Left colon (tissue), 2 donors: Measurements from ENCODE around the gene GALNT17. TPM values are rescaled to one million over a fixed set of nuclear protein-coding genes. Genes with fewer than 3 reads are reported as not detected.

ENCODE experiments used
- ATAC-seq: fragments of 200-7000 bp; cut with Tn5 transposase; one replicate; pipeline ENCODE4 v1.9.1; 2020; ENCODE audit warnings: mild to moderate bottlenecking, moderate library complexity
- DNase-seq, 2 donors: peaks; one replicate each; pipeline ENCODE4 v3.0.0-alpha.2; 2020
- intact Hi-C, 2 donors: fragments of 100-400 bp; cut with DNase I in 1 of 2; cut with micrococcal nuclease in 1 of 2; formaldehyde crosslinking; loops; one replicate each; pipeline versions ENCODE4 v1.11.2 to v1.14.0; 2022; cut with DNase I, micrococcal nuclease
- total RNA-seq, 2 donors: library from RNA; stranded (reverse); fragmentation: NEBNext Ultra II Directional; extraction: Animal tissue kit (Norgen Biotek cat#: 25700); gene quantifications; one replicate each; pipeline ENCODE4 v1.2.1, GENCODE V29; 2021
- donor health status: DM: no; HTN: no; CAD: no.
- donor health status: DM: yes; HTN: yes; CAD: no.

The GALNT17 gene
- total RNA-seq, 2 donors from 2014 or later = 0.37 to 2.8 TPM

DNA sequence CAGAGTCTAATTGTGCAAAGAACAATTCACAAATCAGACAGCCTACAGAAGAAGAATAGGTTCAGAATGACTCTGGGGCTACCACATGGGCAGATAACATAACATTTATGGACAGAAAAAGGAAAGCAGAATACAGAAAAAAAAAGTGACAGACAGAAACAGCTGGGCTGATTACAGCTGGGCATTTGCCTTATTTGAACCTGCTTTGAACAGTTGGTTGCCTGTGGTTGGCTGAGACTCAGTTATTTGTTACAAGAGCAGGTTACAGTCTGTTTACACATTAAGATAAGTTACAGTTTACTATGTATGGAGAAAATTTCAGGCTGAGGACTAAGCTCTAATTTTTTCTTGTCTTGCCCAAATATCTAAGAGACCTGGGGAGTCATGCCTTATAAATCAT lies 327.2 kb downstream of the GALNT17 start:
- intact Hi-C loops = no loop called here
- no peak for ATAC-seq
- DNase-seq = no peak

- no peak for DNase-seq
- no peak for ATAC-seq
- intact Hi-C loops = no loop called here
Measured at GRCh38 chr7:71461572-71461971, 329.6 kb downstream of the GALNT17 start.

DNA sequence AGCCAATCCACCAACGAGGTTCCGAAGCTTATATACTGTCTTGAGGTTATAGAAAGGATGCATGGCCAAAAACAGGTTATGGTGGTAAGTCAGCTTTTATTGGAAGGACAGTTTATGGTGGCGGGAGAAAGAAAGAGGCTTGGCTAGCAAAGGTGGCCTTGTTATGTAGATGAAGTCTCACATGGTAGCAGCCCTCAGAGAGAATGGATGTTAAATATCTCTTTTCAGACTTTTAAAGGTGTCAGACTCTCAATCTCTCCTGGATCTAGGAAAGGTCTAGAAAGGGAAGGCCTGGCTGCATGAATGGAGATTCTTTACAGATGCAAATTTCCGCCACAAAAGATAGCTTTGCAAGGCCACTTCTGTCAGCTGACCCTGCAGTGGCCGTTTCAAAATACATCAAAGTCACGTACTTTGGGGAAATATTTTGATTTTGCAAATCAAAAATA lies 333.8 kb downstream of the GALNT17 start:
- DNase-seq (no peak), ATAC-seq (no peak)
- intact Hi-C loops = no loop called here

DNA sequence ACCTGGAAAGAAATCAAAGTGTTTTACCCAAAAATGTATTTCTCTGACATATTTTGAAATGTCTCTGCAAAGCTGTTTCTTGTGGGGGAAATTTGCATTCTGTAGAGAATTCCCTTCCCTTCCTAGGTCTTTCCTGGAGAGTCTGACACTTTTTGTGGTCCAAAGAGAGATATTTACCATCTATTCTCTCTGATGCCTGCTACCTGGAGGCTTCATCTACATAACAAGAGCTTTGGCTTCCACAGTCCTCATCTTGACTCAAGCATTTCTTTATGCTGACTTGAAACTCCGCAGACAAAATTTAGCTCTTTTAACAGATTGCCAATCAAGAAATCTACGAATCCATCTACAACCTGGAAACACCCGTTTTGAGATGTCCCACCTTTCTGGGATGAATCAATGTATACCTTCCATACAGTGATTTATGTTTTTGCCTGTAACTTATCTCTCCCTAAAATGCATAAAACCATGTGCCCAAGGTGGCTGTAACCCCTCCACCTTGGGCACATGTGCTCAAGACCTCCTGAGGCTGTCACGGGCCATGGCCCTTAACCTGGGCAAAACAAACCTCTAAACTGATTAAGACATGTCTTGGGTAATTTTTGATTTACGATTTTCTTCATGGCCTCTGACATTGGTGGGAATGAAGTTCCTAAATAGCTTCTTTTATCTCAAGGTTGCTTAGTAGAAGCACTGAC lies 334.7 kb downstream of the GALNT17 start:
- no peak for DNase-seq
- intact Hi-C loops = no loop called here
- ATAC-seq = no peak

DNA sequence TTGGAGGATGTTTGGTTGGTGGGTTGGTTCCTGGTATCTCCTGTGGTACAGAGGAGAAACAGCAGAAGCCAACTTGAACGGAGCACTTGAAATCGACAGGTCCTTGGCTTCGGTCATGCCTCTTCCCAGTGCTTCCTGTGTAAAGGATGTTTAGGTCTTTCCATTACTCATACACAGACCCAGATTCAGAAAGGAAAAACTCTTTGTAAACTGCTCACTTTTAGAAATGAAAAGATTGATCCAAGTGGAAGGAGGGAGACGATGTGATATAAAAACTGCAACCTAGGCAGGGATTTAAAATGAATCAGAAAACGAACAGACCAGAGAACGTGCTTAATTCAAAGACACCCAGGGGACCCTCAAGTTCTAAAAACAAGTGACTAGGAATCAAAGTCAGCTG lies 338.4 kb downstream of the GALNT17 start:
- DNase-seq (no peak), ATAC-seq (no peak)
- intact Hi-C loops = no loop called here

- ATAC-seq = no peak
- no peak for DNase-seq
- intact Hi-C loops = no loop called here
Measured at GRCh38 chr7:71470830-71471229, 338.9 kb downstream of the GALNT17 start.

DNA sequence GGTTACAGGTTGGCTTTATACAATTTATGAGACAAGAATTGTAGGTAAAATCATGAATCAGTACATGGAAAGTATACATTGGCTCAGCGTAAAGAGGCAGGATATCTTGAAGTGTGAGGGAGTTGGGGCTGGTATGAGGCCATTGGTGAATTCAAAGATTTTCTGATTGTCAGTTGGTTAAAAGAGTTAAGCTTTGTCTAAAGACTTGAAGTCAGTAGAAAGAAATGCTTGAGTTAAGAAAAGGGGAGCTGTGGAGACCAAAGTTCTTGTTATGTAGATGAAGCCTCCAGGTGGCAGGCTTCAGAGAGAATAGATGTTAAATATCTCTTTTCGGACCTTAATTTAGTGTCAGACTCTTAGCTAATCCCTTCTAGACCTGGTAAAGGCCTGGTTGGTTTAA lies 341.0 kb downstream of the GALNT17 start:
- no peak for DNase-seq
- no peak for ATAC-seq
- intact Hi-C loops = no loop called here

DNA sequence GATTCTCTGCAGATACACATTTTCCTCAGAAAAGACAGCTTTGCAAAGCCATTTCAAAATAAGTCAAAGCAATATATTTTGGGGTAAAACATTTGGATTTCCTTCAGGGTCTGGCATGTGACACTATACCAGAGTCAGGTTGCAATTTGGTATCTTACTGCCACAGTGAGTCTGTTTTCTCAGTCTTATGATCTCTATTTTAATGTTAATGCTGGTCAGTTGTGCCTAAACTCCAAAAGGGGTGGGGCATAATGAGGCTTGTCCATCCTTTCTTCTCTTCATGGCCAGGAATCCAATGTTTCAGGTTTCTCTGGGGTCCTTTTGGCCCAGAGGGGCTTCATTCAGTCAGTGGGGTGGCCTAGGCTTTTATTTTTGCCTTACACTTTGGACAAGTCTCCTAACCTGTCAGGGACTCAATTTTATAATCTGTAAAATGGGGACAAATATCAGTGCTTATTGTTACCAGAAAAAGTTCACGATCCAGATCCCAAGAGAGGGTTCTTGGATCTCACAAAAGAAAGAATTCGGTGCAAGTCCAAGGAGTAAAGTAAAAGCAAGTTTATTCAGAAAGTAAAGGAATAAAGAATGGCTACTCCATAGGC lies 341.5 kb downstream of the GALNT17 start:
- ATAC-seq (no peak), DNase-seq (no peak)

DNA sequence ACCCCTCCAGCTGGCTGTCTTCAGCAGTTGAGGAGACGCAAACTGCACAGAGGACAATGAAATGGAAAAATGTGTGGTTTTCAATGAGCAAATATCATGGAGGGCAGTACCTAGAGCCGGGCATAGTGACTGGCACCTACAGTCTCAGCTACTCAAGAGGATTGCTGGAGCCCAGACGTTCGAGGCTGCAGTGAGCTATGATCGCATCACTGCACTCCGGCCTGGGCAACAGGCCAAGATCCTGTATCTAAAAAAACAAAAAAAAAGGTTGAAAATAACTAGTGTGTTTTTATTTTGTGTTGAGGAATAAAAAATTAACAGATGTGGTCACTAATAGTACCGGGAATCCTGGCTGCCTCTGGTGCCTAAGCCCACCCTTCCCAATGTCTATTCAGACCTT lies 345.5 kb downstream of the GALNT17 start:
- intact Hi-C loops = no loop called here
- no peak for DNase-seq

More for the DNA sequence above, 341.5 kb downstream of the GALNT17 start:
- intact Hi-C loops = no loop called here

GRCh38 chr7:71479231-71479630 lies 347.3 kb downstream of the GALNT17 start:
- intact Hi-C loops = no loop called here
- ATAC-seq = no peak
- DNase-seq = no peak

More for the DNA sequence above, 345.5 kb downstream of the GALNT17 start:
- ATAC-seq = no peak

- ATAC-seq = no peak
- intact Hi-C loops = no loop called here
- DNase-seq = no peak
Measured at GRCh38 chr7:71480791-71481190, 348.8 kb downstream of the GALNT17 start.

GRCh38 chr7:71482284-71482683 lies 350.3 kb downstream of the GALNT17 start:
- no peak for ATAC-seq
- intact Hi-C loops = no loop called here
- DNase-seq = no peak

- ATAC-seq = no peak
- intact Hi-C loops = no loop called here
- DNase-seq = no peak
Measured at GRCh38 chr7:71484380-71484779, 352.4 kb downstream of the GALNT17 start.

DNA sequence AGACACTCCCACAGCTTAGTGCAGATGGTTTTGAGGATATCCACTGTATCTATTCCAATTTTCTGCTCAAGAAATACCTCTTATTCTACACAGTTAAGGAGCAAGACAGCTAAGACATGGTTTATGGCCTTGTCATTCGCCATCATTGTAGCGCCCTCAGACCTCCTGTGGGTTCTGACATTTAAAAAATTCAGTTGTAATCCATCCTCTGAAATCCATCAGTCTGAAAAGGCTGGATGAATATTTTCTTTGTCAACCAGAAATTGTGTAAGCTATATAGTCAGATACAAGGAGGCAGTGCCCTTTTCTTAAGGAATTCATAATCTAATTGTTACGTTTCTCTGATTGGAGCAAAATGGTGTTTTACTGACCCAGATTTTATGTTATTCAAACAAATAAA lies 353.6 kb downstream of the GALNT17 start:
- intact Hi-C loops = no loop called here
- ATAC-seq (no peak), DNase-seq (no peak)

GRCh38 chr7:71486414-71486813 lies 354.5 kb downstream of the GALNT17 start:
- intact Hi-C loops = no loop called here
- ATAC-seq = no peak
- DNase-seq = no peak

DNA sequence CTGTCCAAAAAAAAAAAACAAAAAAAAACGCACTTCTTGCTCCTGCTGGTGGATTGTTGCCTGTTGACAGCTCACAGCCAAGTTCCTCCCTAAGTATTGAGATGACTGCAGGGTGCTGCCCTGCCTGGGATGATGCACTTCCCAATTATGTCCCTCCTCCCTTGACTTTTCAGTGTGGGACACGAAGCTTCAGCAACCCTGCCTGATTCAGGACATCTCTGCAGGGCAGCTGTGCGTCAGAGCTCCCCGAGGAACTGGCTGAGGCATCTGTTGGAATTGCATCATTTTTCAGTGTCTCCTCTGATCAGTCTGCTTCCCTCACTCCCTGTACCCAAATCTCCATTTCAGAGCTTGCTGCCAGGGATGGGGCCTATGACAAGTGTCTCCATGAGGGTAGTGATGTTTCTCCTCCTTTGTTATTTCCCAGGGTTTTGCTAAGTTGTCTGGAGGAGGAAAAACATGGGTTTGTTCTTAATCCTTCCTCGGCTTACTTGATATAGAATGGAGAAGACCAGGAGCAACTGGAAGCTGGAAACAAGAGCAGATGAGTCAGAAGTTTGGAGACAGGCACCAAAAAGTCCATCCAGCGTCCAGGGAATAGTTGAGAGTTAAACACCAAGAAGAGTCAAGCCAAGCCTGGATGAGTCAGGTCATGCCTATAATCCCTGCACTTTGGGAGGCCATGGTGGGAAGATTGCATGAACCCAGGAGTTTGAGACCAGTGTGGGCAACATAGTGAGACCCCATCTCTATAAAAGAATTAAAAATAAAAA lies 355.1 kb downstream of the GALNT17 start:
- intact Hi-C loops = no loop called here
- no peak for ATAC-seq
- DNase-seq = peak in 1 of 2 donors; percentile 29

GRCh38 chr7:71488308-71488707 lies 356.4 kb downstream of the GALNT17 start:
- intact Hi-C loops = no loop called here
- ATAC-seq (no peak), DNase-seq (no peak)

GRCh38 chr7:71491336-71491735 lies 359.4 kb downstream of the GALNT17 start:
- ATAC-seq = no peak
- DNase-seq = no peak

GRCh38 chr7:71495828-71496227 lies 363.9 kb downstream of the GALNT17 start:
- DNase-seq (no peak), ATAC-seq (no peak)
- intact Hi-C loops = no loop called here

More at GRCh38 chr7:71491336-71491735, 359.4 kb downstream of the GALNT17 start:
- intact Hi-C loops = no loop called here
